Mesenchymal stem cell (in vitro differentiated cells and primary cell): ENCODE results near the gene ABI3BP.

Source experiments
- DNase-seq: peaks from one replicate; pipeline ENCODE4 v3.0.0-alpha.2; 2013
- H2AFZ ChIP-seq: one replicate; pipeline ENCODE4 v1.6.1; 2013; ENCODE audit warnings: low read depth, mild to moderate bottlenecking, control low read depth, inconsistent platforms, low read length, moderate library complexity
- H2AK5ac ChIP-seq: 2 replicates; pipeline ENCODE4 v1.6.1; 2013; ENCODE audit warnings: low read length, moderate library complexity, mild to moderate bottlenecking, inconsistent platforms; ENCODE audit not compliant: severe bottlenecking
- H2BK120ac ChIP-seq: one replicate; pipeline ENCODE4 v1.6.1; 2013; ENCODE audit warnings: low read depth, mild to moderate bottlenecking, inconsistent platforms, low read length, moderate library complexity
- H2BK12ac ChIP-seq, 2 experiments: one replicate each; pipeline ENCODE4 v1.6.1; 2013; ENCODE audit warnings: inconsistent platforms in 2 of 2, low read length in 2 of 2, mild to moderate bottlenecking in 2 of 2, moderate library complexity in 2 of 2, control low read depth in 1 of 2
- H2BK15ac ChIP-seq: one replicate; pipeline ENCODE4 v1.6.1; 2013; ENCODE audit warnings: mild to moderate bottlenecking, low read depth, inconsistent platforms; ENCODE audit not compliant: poor library complexity, severe bottlenecking
- H2BK5ac ChIP-seq: 2 replicates; pipeline ENCODE4 v1.6.1; 2013; ENCODE audit warnings: low read depth, mild to moderate bottlenecking, low read length, control low read depth, inconsistent platforms; ENCODE audit not compliant: poor library complexity, severe bottlenecking
- H3K14ac ChIP-seq, 2 experiments: one replicate each; pipeline ENCODE4 v1.6.1; 2013; ENCODE audit warnings: inconsistent platforms in 2 of 2, low read length in 2 of 2, control low read depth in 1 of 2, mild to moderate bottlenecking in 1 of 2, moderate library complexity in 1 of 2
- H3K18ac ChIP-seq, 2 experiments: one replicate each; pipeline ENCODE4 v1.6.1; 2013; ENCODE audit warnings: inconsistent platforms in 2 of 2, low read length in 2 of 2, control low read depth in 1 of 2, low read depth in 1 of 2, mild to moderate bottlenecking in 1 of 2
- H3K23ac ChIP-seq, 2 experiments: one replicate each; pipeline ENCODE4 v1.6.1; 2013; ENCODE audit warnings: inconsistent platforms in 2 of 2, low read length in 2 of 2, mild to moderate bottlenecking in 2 of 2, moderate library complexity in 2 of 2, control low read depth in 1 of 2
- H3K27ac ChIP-seq: 2 replicates; pipeline ENCODE4 v1.5.1; 2013; ENCODE audit warnings: mild to moderate bottlenecking, moderate library complexity, low read length, control low read depth, inconsistent platforms; ENCODE audit not compliant: poor library complexity, severe bottlenecking
- H3K27me3 ChIP-seq, 2 experiments: 2 replicates each; pipeline versions ENCODE4 v1.6.1 to v1.7.0; 2013; ENCODE audit warnings: low read length in 2 of 2, mild to moderate bottlenecking in 2 of 2, moderate library complexity in 2 of 2, control low read depth in 1 of 2, inconsistent platforms in 1 of 2; ENCODE audit not compliant: control insufficient read depth in 1 of 2, insufficient read depth in 1 of 2
- H3K36me3 ChIP-seq, 2 experiments: 2 replicates each; pipeline versions ENCODE4 v1.6.1 to v1.7.0; 2013; ENCODE audit warnings: low read length in 2 of 2, control low read depth in 1 of 2, inconsistent platforms in 1 of 2, low read depth in 1 of 2, mild to moderate bottlenecking in 1 of 2; ENCODE audit not compliant: insufficient read depth in 2 of 2, control insufficient read depth in 1 of 2
- H3K4ac ChIP-seq, 2 experiments: one replicate each; pipeline ENCODE4 v1.6.1; 2013; ENCODE audit warnings: inconsistent platforms in 2 of 2, low read length in 2 of 2, mild to moderate bottlenecking in 2 of 2, moderate library complexity in 2 of 2, control low read depth in 1 of 2, low read depth in 1 of 2
- H3K4me1 ChIP-seq: 2 replicates; pipeline ENCODE4 v1.6.1; 2013; ENCODE audit warnings: low read depth, low read length, control low read depth; ENCODE audit not compliant: control insufficient read depth, insufficient read depth
- H3K4me2 ChIP-seq: 2 replicates; pipeline ENCODE4 v1.6.1; 2013; ENCODE audit warnings: low read length, mild to moderate bottlenecking, inconsistent platforms; ENCODE audit not compliant: poor library complexity, severe bottlenecking
- H3K4me3 ChIP-seq, 2 experiments: 2 replicates each; pipeline versions ENCODE4 v1.5.1 to v1.7.0; 2013; ENCODE audit warnings: low read length in 2 of 2, mild to moderate bottlenecking in 2 of 2, control low read depth in 1 of 2, low read depth in 1 of 2; ENCODE audit not compliant: insufficient read depth in 1 of 2
- H3K79me1 ChIP-seq: replicated peaks from 2 replicates; pipeline ENCODE4 v1.6.1; 2013; ENCODE audit warnings: mild to moderate bottlenecking, control low read depth, low read length, inconsistent platforms; ENCODE audit not compliant: poor library complexity, severe bottlenecking
- H3K9ac ChIP-seq: 2 replicates; pipeline ENCODE4 v1.7.0; 2013; ENCODE audit warnings: mild to moderate bottlenecking, low read length, moderate library complexity
- H3K9me3 ChIP-seq: 2 replicates; pipeline ENCODE4 v1.7.0; 2013; ENCODE audit warnings: mild to moderate bottlenecking, low read length; ENCODE audit not compliant: control insufficient read depth
- H4K8ac ChIP-seq: one replicate; pipeline ENCODE4 v1.6.1; 2013; ENCODE audit warnings: inconsistent platforms, mild to moderate bottlenecking, low read length, moderate library complexity
- H4K91ac ChIP-seq: one replicate; pipeline ENCODE4 v1.6.1; 2013; ENCODE audit warnings: mild to moderate bottlenecking, low read length, inconsistent platforms
- WGBS: methylation state at CpG from one replicate; pipeline ENCODE4 v1.1.7; 2013; ENCODE audit warnings: mixed read lengths; 5-methylcytosine and 5-hydroxymethylcytosine counted together

ABI3BP gene

GRCh38 chr3:100852840-100853239 is 140.4 kb downstream of the ABI3BP start:
- Histone ChIP-seq H3K4me3 (no peak overlapping the region), H2AK5ac (no peak overlapping the region), H3K14ac (no peak overlapping the region), H3K36me3 (peaks cover 0 to 91% of the 10 kb centered on the region in 2 experiments), H3K18ac (no peak overlapping the region), H2BK15ac (no peak overlapping the region), H2BK12ac (no peak overlapping the region), H3K23ac (no peak overlapping the region), H2BK5ac (no peak overlapping the region), H3K79me1 (no peaks in the 10 kb centered on the region), H3K27me3 (no peaks in the 10 kb centered on the region), H3K4me2 (no peak overlapping the region), H4K8ac (no peak overlapping the region), H3K27ac (no peak overlapping the region), H2AFZ (no peak overlapping the region), H3K9ac (no peak overlapping the region), H4K91ac (no peak overlapping the region), H3K9me3 (no peaks in the 10 kb centered on the region), H3K4ac (no peak overlapping the region), H3K4me1 (no peaks in the 10 kb centered on the region), H2BK120ac (no peak overlapping the region)
- 75% methylated on average over 3 of the region's 3 CpGs for WGBS
- DNase-seq, result no peak

GRCh38 chr3:100850701-100851100 is 142.5 kb downstream of the ABI3BP start:
- Histone ChIP-seq H2BK15ac (no peak overlapping the region), H3K14ac (no peak overlapping the region), H2BK120ac (no peak overlapping the region), H3K27ac (no peak overlapping the region), H3K4me3 (no peak overlapping the region), H3K9me3 (no peaks in the 10 kb centered on the region), H3K23ac (no peak overlapping the region), H3K79me1 (no peaks in the 10 kb centered on the region), H2AK5ac (no peak overlapping the region), H3K4me2 (no peak overlapping the region), H3K27me3 (no peaks in the 10 kb centered on the region), H2AFZ (no peak overlapping the region), H3K18ac (no peak overlapping the region), H4K91ac (no peak overlapping the region), H3K4ac (no peak overlapping the region), H2BK5ac (no peak overlapping the region), H2BK12ac (no peak overlapping the region), H3K9ac (no peak overlapping the region), H3K36me3 (peaks cover 0 to 94% of the 10 kb centered on the region in 2 experiments), H3K4me1 (no peaks in the 10 kb centered on the region), H4K8ac (no peak overlapping the region)
- WGBS, result 71% methylated on average over 2 of the region's 2 CpGs
- DNase-seq, result no peak

- no peak overlapping the region for H4K8ac ChIP-seq
- no peak overlapping the region for H3K14ac ChIP-seq
- no peak overlapping the region for H4K91ac ChIP-seq
- H3K4ac ChIP-seq, result no peak overlapping the region
- no peak overlapping the region for H2AK5ac ChIP-seq
- no peaks in the 10 kb centered on the region for H3K79me1 ChIP-seq
- no peak overlapping the region for H3K27ac ChIP-seq
- no peak overlapping the region for H3K4me2 ChIP-seq
- WGBS, result 72% methylated on average over 2 of the region's 3 CpGs
- no peaks in the 10 kb centered on the region for H3K9me3 ChIP-seq
- no peak overlapping the region for H2BK15ac ChIP-seq
- no peak overlapping the region for H3K18ac ChIP-seq
- H3K23ac ChIP-seq, result no peak overlapping the region
- H3K9ac ChIP-seq, result no peak overlapping the region
- no peak overlapping the region for H2BK120ac ChIP-seq
- H3K27me3 ChIP-seq, result no peaks in the 10 kb centered on the region
- H2AFZ ChIP-seq, result no peak overlapping the region
- H2BK12ac ChIP-seq, result no peak overlapping the region
- H2BK5ac ChIP-seq, result no peak overlapping the region
- H3K36me3 ChIP-seq, result peaks cover 0 to 94% of the 10 kb centered on the region in 2 experiments
- no peak overlapping the region for H3K4me3 ChIP-seq
- H3K4me1 ChIP-seq, result no peaks in the 10 kb centered on the region
- DNase-seq, result no peak
These were observed 143.1 kb downstream of the ABI3BP start for GRCh38 chr3:100850156-100850555.

GRCh38 chr3:100844063-100844936 is 148.9 kb downstream of the ABI3BP start:
- no peak overlapping the region for H2BK15ac ChIP-seq
- H3K27me3 ChIP-seq, result no peaks in the 10 kb centered on the region
- no peak overlapping the region for H3K14ac ChIP-seq
- H3K23ac ChIP-seq, result no peak overlapping the region
- H3K4ac ChIP-seq, result no peak overlapping the region
- no peak overlapping the region for H3K4me2 ChIP-seq
- no peak overlapping the region for H2BK120ac ChIP-seq
- no peak overlapping the region for H2AFZ ChIP-seq
- 91% methylated on average over 7 of the region's 8 CpGs for WGBS
- peaks cover 0 to 98% of the 10 kb centered on the region in 2 experiments for H3K36me3 ChIP-seq
- H2AK5ac ChIP-seq, result no peak overlapping the region
- H3K79me1 ChIP-seq, result no peaks in the 10 kb centered on the region
- no peak overlapping the region for H4K91ac ChIP-seq
- no peak overlapping the region for H2BK5ac ChIP-seq
- H3K18ac ChIP-seq, result no peak overlapping the region
- no peaks in the 10 kb centered on the region for H3K4me1 ChIP-seq
- no peak overlapping the region for H3K9ac ChIP-seq
- H3K9me3 ChIP-seq, result no peaks in the 10 kb centered on the region
- no peak overlapping the region for H2BK12ac ChIP-seq
- no peak overlapping the region for H4K8ac ChIP-seq
- DNase-seq, result no peak
- no peak overlapping the region for H3K27ac ChIP-seq
- no peak overlapping the region for H3K4me3 ChIP-seq
